Hematopoietic multipotent progenitor cell treated with erythropoietin and hydrocortisone succinate and interleukin-3 and kit ligand, for 8 days (in vitro differentiated cells): Measurements from ENCODE around the gene TAF4.

Experiments used
- DNase-seq: peaks from one replicate; pipeline ENCODE4 v3.0.0-alpha.2; 2015

TAF4 gene

DNA sequence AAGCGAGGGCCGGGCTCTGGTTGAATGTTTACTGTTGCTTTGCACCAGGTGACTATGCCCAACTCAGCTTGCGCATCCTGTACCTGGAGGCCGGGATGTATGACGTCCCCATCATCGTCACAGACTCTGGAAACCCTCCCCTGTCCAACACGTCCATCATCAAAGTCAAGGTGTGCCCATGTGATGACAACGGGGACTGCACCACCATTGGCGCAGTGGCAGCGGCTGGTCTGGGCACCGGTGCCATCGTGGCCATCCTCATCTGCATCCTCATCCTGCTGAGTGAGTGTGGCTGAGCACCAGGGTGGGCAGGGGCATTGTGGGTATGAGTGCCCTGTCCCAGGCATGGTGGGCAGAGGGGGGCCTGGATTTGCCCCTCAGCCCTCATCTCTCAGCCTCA is 136.1 kb downstream of the TAF4 start:
- DNase-seq = no peak

DNA sequence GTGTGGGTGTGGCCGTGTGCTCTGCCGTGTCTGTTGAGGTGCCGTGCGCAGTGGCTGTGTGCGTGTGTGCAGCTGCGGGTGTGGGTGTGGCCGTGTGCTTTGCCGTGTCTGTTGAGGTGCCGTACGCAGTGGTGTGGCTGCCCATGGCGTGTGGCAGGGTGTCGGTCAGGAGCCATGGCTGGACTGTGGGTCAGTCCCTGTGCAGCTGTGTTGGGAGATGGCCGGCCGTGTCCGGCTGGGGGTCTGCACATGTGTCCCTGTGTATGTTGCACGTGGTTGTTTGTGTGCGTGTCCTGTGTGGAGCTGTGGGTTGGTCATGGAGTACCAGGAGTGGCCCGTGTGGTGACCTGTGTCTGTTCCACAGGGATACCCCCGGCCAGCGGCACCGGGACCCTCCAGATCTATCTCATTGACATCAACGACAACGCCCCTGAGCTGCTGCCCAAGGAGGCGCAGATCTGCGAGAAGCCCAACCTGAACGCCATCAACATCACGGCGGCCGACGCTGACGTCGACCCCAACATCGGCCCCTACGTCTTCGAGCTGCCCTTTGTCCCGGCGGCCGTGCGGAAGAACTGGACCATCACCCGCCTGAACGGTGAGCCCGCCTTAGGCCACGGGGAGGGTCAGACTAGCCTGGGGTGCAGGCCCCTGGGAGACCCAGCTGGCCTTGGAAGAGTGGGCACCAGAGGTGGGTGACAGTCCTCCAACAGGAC is 137.7 kb downstream of the TAF4 start:
- no peak for DNase-seq

- no peak for DNase-seq
These were observed 138.4 kb downstream of the TAF4 start for GRCh38 chr20:61927193-61927825.

DNA sequence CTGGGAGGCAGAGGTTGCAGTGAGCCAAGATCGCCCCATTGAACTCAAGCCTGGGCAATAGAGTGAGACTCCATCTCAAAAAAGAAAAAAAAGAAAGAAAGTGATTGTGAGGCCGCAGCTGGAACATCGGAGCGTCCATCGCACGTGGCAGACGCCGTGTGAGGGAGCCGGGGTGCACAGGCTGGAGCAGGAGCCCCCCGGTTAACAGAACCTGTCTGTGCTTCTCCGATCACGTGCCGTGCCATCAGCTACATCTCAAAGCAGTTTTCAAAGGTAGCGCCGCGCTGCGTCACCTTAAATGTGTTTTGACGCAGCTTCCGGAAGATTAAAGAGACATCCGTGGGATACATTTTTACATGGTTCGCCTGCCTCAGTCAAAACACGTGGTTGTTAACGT is 138.9 kb downstream of the TAF4 start:
- DNase-seq = no peak

GRCh38 chr20:61926253-61926613 is 139.4 kb downstream of the TAF4 start:
- DNase-seq = no peak

- no peak for DNase-seq
These were observed 140.0 kb downstream of the TAF4 start for GRCh38 chr20:61925555-61926252.

- no peak for DNase-seq
These were observed 140.7 kb downstream of the TAF4 start for GRCh38 chr20:61924858-61925554.
